ENCODE data around the gene TSC22D2. TPM values are rescaled to one million over a fixed set of nuclear protein-coding genes. Genes with fewer than 3 reads are reported as not detected.

The TSC22D2 gene
- total and polyA plus RNA-seq, 10 of the 15 experiments (the other 5 are each of a cell fraction or from before 2014, with no cell fraction given), result 7.4 to 19.4 (median 10.9) TPM

- no peak for ATAC-seq
- no peaks in the 10 kb centered on the region for H3K9me3 ChIP-seq (replicated peaks; ENCODE audit: control insufficient read depth, insufficient read depth, low read length)
- H4K20me1 ChIP-seq (ENCODE audit: control insufficient read depth, insufficient read depth), result no peaks in the 10 kb centered on the region
- POLR2A ChIA-PET, result no interaction called here
- TF ChIP-seq CBX5 (IDR thresholded peaks at IDR 0.05; ENCODE audit: low read depth) (no peak), NFYA (IDR thresholded peaks at IDR 0.05; ENCODE audit: borderline replicate concordance, low read depth, low read length) (no peak), MYC (IDR thresholded peaks at IDR 0.05; ENCODE audit: insufficient read depth, insufficient read length, insufficient replicate concordance, low read length, severe bottlenecking) (no peak), JUND (IDR thresholded peaks at IDR 0.05; ENCODE audit: low read depth, low read length) (no peak), KDM1A (IDR thresholded peaks at IDR 0.05; ENCODE audit: borderline replicate concordance) (no peak), NFIC (IDR thresholded peaks at IDR 0.05; ENCODE audit: low read depth, low read length) (no peak), SPI1 (IDR thresholded peaks at IDR 0.05; ENCODE audit: borderline replicate concordance, insufficient read depth, low read depth, low read length) (no peak), BHLHE40 (IDR thresholded peaks at IDR 0.05; ENCODE audit: borderline replicate concordance in 1 of 2, low read depth in 2 of 2, low read length in 1 of 2) (no peak)
- TF ChIP-seq, protein P1, sequence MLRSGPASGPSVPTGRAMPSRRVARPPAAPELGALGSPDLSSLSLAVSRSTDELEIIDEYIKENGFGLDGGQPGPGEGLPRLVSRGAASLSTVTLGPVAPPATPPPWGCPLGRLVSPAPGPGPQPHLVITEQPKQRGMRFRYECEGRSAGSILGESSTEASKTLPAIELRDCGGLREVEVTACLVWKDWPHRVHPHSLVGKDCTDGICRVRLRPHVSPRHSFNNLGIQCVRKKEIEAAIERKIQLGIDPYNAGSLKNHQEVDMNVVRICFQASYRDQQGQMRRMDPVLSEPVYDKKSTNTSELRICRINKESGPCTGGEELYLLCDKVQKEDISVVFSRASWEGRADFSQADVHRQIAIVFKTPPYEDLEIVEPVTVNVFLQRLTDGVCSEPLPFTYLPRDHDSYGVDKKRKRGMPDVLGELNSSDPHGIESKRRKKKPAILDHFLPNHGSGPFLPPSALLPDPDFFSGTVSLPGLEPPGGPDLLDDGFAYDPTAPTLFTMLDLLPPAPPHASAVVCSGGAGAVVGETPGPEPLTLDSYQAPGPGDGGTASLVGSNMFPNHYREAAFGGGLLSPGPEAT (IDR thresholded peaks at IDR 0.05; ENCODE audit: low read depth), result no peak
- TF ChIP-seq, protein P2, sequence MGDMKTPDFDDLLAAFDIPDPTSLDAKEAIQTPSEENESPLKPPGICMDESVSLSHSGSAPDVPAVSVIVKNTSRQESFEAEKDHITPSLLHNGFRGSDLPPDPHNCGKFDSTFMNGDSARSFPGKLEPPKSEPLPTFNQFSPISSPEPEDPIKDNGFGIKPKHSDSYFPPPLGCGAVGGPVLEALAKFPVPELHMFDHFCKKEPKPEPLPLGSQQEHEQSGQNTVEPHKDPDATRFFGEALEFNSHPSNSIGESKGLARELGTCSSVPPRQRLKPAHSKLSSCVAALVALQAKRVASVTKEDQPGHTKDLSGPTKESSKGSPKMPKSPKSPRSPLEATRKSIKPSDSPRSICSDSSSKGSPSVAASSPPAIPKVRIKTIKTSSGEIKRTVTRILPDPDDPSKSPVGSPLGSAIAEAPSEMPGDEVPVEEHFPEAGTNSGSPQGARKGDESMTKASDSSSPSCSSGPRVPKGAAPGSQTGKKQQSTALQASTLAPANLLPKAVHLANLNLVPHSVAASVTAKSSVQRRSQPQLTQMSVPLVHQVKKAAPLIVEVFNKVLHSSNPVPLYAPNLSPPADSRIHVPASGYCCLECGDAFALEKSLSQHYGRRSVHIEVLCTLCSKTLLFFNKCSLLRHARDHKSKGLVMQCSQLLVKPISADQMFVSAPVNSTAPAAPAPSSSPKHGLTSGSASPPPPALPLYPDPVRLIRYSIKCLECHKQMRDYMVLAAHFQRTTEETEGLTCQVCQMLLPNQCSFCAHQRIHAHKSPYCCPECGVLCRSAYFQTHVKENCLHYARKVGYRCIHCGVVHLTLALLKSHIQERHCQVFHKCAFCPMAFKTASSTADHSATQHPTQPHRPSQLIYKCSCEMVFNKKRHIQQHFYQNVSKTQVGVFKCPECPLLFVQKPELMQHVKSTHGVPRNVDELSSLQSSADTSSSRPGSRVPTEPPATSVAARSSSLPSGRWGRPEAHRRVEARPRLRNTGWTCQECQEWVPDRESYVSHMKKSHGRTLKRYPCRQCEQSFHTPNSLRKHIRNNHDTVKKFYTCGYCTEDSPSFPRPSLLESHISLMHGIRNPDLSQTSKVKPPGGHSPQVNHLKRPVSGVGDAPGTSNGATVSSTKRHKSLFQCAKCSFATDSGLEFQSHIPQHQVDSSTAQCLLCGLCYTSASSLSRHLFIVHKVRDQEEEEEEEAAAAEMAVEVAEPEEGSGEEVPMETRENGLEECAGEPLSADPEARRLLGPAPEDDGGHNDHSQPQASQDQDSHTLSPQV (IDR thresholded peaks at IDR 0.05), result no peak
- no peaks in the 10 kb centered on the region for H3K79me2 ChIP-seq (ENCODE audit: control insufficient read depth, insufficient read depth, low read length)
- RAD21 ChIA-PET (ENCODE audit: unreplicated experiment), result no interaction called here
- DNase-seq (ENCODE audit: low read depth, low spot score), result no peak
- no peak overlapping the region for H2AFZ ChIP-seq (ENCODE audit: control insufficient read depth, low read depth, low read length)
- WGBS (ENCODE audit: insufficient coverage, insufficient replicate concordance, low lambda C conversion rate, missing lambda C conversion rate), result 92% methylated on average over 7 of the region's 7 CpGs
- in situ Hi-C loops (cut with MboI), result no loop called here
- H3K4me3 ChIP-seq, result no peak overlapping the region
- H3K36me3 ChIP-seq (ENCODE audit: control insufficient read depth in 2 of 2, insufficient read depth in 2 of 2, low read length in 1 of 2), result no peaks in the 10 kb centered on the region
- SMC1A ChIA-PET (ENCODE audit: uncharacterized antibody, unreplicated experiment), result interaction anchor here (0.7 to 2.0 kb wide), 3 partner anchors 25 to 175 kb away, joined by 3 to 4 read pairs (median 4); no protein-coding TSS in a partner anchor
- no peak overlapping the region for H3K4me2 ChIP-seq (ENCODE audit: control insufficient read depth, insufficient read depth)
- FAIRE-seq, result no peak
- no peak overlapping the region for H3K9ac ChIP-seq (ENCODE audit: control insufficient read depth, insufficient read depth, low read length)
- no peak overlapping the region for H3K27ac ChIP-seq (ENCODE audit: control insufficient read depth, insufficient read depth)
- no peaks in the 10 kb centered on the region for H3K27me3 ChIP-seq (replicated peaks in 1 of 2; ENCODE audit: control insufficient read depth in 2 of 2, insufficient read depth in 2 of 2, low read length in 1 of 2)
- no TSS peak for BruUV-seq (replicated peaks)
- no peaks in the 10 kb centered on the region for H3K4me1 ChIP-seq (ENCODE audit: control insufficient read depth, insufficient read depth, low read length)
- intact Hi-C loops (cut with micrococcal nuclease; ENCODE audit: unreplicated experiment), result no loop called here
- CTCF ChIA-PET, result interaction anchor here (1.0 to 1.1 kb wide), 3 partner anchors 18 to 48 kb away, joined by 3 to 4 read pairs (median 3); no protein-coding TSS in a partner anchor
Observed at GRCh38 chr3:150469931-150470740, 62.0 kb downstream of the TSC22D2 start.

All from GM12878 (cell line).